A204.1 (cell line): Measurements from ENCODE around the gene ALDOC.

ENCODE experiments used
- FAIRE-seq: peaks from 2 replicates; lab custom pipeline; 2012; peaks lifted over from hg19 to GRCh38; lab: Jason Lieb, UNC

ALDOC gene

GRCh38 chr17:28532050-28532960, 44.4 kb downstream of the ALDOC start:
- FAIRE-seq, result no peak

- FAIRE-seq, result no peak
Measured at GRCh38 chr17:28530926-28531325, 45.8 kb downstream of the ALDOC start.

- FAIRE-seq, result no peak
Measured at GRCh38 chr17:28530250-28530649, 46.4 kb downstream of the ALDOC start.

GRCh38 chr17:28529013-28529400, 47.7 kb downstream of the ALDOC start:
- no peak for FAIRE-seq

- no peak for FAIRE-seq
Measured at GRCh38 chr17:28528327-28529012, 48.2 kb downstream of the ALDOC start.

GRCh38 chr17:28527859-28528258, 48.8 kb downstream of the ALDOC start:
- FAIRE-seq, result no peak

GRCh38 chr17:28527181-28527681, 49.5 kb downstream of the ALDOC start:
- no peak for FAIRE-seq

GRCh38 chr17:28526381-28526780, 50.3 kb downstream of the ALDOC start:
- FAIRE-seq, result no peak

GRCh38 chr17:28524476-28525424, 51.9 kb downstream of the ALDOC start:
- no peak for FAIRE-seq

- FAIRE-seq, result no peak
Measured at GRCh38 chr17:28523876-28524275, 52.8 kb downstream of the ALDOC start.

GRCh38 chr17:28523186-28523585, 53.5 kb downstream of the ALDOC start:
- FAIRE-seq, result no peak
